ENCODE measurements around the gene POU4F1. TPM values are rescaled to one million over a fixed set of nuclear protein-coding genes. Genes with fewer than 3 reads are reported as not detected.
"Not testable (repeated sequence)": the region's sequence is repeated elsewhere in the genome, so short reads cannot be mapped to it uniquely, and the experiment has no call there.

POU4F1 gene, protein sequence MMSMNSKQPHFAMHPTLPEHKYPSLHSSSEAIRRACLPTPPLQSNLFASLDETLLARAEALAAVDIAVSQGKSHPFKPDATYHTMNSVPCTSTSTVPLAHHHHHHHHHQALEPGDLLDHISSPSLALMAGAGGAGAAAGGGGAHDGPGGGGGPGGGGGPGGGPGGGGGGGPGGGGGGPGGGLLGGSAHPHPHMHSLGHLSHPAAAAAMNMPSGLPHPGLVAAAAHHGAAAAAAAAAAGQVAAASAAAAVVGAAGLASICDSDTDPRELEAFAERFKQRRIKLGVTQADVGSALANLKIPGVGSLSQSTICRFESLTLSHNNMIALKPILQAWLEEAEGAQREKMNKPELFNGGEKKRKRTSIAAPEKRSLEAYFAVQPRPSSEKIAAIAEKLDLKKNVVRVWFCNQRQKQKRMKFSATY
- 0.39 TPM for total RNA-seq

DNA sequence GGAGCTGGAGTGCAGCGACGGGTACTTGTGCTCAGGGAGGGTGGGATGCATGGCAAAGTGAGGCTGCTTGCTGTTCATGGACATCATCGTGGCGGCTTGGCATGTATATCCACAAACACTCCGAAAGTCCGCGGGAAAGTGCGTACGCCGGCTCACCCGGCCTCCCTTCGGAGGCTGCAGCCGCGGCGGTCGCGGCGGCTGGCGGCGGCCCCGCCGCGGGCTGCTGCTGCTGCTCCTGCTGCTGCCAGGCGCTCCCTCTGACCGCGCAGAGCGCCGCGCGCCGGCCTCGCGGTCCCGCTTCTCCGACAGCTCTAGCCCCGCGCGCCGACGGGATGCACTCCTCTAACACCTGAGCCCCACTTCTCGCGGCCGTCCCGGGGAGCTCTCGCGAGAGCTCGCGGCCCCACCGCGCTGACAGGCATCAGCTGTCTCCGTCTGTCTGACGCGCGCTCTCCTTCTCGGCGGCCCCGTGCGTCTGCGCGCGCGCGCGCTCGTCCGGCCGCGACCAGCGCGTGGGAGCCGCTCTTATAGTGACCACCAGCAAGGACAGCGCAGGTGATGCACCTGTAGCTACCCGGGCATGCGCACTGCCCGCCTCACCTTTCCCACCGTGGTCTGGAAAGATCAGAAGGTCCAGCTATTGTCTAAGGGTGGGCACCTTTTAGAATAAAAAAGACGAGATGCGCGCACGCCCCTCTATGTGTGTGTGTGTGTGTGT is at the start of gene POU4F1:
POU4F1 (minus strand) TSS at position 313 of the 718 bp plus-strand sequence; CDS start at position 87, 226 bp downstream.
- DNase-seq = no peak

DNA sequence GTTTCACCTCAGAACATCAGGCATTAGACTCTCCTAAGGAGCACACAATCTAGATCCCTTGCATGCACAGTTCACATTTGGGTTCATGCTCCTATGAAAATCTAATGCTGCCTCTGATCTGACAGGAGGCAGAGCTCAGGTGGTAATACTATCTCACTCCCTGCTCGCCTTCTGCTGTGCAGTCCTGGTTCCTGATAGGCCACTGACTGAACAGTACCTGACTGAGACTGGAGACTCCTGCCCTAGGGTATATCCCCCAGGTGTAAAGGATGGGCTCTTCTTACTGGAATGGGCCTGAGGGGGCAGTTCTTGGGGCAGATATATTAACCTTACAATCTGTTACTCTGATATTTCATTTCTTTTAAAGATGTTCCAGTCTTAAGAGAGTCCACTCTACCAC is 49.3 kb upstream of the POU4F1 start:
- DNase-seq = no peak

DNA sequence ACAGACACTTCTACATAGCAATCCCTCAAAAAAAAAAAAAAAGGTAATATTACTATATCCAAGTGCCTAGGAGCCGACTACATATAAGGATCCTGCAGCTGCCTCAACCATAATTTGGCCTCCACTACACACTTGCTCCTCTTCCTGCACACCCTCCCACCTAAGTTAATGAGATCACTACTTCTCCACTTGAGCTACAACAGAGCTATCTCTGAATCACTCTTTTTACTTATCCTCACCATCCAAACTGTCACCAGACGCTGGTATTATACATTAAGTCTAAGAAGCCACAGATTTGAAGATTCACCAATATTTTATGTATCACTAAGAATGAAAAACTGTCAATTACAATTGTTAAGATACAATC is 47.3 kb upstream of the POU4F1 start:
- DNase-seq = no peak

DNA sequence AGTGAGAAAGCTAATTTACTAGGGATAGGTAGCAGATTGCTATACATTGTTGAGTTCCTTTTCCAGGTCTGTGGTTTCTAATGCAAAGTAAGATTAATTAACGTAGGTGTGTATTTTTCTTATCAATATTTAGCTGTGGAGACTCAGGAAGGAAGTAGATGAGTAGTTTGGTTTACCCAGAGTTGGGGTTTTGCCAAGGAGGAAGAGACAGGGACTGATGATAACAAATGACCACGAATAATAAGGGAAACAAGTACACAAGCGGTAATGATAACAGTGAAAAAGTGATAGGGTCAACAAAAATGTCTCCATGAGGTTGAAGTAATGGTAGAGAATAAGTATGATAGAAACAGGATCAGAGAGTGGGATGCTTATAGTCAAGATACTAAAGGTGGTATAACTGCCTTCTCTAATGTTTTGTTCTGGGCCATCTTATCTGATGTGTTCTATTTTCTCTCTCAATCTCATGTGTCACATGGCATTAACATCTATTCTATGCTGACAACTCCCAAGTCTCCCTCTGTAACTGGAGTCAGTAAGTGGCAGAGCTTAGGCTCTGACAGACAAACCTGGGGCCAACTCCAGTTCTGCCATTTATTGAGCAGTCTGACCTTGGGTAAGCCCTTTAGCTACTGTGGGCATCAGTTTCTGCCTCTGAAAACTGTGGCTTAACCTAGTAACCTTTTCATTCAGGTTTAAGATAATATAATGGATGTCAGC is 46.8 kb upstream of the POU4F1 start:
- no peak for DNase-seq

DNA sequence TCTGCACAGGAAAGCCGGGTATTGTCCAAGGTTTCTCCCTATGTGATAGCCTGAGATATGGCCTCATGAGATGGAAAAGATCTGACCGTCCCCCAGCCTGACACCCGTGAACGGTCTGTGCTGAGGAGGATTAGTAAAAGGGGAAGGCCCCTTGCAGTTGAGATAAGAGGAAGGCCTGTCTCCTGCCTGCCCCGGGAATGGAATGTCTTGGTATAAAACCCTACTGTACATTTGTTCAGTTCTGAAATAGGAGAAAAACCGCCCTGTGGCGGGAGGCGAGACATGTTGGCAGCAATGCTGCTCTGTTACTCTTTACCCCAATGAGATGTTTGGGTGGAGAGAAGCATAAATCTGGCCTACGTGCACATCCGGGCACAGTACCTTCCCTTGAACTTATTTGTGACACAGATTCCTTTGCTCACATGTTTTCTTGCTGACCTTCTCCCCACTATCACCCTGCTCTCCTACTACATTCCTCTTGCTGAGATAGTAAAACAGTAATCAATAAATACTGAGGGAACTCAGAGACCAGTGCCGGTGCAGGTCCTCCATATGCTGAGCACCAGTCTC is 43.8 kb upstream of the POU4F1 start:
- DNase-seq = not testable (repeated sequence)

DNA sequence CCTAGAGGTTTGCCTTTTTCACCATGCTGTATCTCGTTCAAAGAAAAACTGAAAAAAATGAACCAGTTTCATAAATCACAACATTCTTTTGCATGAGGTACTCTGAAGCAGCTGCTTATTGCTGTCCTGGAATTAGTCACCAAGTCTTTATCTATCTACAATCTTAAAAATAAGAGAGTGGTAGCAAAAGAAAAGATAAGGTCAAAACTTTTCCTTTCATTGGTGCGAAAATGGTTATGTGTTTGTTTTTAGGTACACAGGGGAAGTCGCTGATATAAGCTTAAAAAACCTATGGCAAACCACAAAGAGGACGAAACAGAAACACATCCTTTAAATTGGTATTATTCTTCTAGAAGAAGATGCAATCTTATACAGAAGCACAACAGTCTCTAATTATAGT is 34.9 kb upstream of the POU4F1 start:
- DNase-seq = no peak

DNA sequence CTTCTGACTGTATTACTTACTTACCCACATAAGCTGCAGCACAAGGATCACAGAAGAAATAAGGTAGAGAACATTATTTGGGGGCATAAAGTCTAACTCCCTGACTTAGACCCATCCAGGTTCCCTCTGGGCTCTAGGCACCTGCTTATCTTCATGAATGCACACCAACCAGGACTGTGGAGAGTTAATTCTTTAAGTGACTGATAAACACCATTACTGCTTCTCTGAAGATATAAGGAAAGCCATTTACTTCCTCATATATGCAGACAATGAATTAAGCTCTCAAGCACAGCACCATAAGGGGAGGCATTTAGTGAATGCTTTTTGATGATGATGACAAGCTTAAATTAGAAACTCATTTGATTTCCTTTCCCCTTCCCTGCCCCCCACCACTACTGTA is 33.1 kb upstream of the POU4F1 start:
- no peak for DNase-seq

DNA sequence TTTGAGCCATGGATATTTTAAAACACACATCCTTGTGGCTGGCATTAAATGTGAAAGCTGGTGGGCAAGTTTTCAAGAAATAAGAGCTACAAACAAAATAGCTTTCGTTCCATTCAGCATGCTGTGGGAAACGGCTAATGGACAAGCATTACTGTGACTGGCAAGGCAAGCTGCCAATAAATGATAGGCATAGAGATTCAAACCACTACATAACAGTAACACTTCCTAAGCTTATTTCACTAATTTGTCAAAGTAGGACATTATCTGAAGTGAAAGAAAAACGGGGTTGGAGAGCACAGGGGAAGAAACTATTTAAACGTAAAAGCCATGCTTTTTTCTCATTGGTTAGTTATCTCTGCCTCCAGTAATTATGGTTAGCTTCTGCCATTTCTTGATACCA is 29.6 kb upstream of the POU4F1 start:
- no peak for DNase-seq

DNA sequence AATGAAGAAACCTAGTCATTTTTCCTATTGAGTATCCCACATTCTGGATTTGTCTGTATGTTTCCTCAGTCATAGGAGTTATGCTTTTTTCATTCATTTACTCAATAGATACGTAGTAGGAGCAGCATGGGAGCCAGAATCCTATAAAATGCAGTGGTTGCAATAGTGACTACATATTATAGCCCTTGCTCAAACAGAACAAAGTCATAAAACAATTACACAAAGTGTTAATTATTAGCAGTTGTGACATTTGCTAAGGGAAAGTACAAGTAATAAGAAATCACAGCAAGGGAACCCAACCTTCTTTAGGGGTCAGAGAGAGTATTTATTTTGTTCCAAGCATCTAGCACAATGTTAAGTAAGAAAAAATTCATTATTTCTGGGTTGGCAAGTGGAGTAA is 27.7 kb upstream of the POU4F1 start:
- DNase-seq = no peak

DNA sequence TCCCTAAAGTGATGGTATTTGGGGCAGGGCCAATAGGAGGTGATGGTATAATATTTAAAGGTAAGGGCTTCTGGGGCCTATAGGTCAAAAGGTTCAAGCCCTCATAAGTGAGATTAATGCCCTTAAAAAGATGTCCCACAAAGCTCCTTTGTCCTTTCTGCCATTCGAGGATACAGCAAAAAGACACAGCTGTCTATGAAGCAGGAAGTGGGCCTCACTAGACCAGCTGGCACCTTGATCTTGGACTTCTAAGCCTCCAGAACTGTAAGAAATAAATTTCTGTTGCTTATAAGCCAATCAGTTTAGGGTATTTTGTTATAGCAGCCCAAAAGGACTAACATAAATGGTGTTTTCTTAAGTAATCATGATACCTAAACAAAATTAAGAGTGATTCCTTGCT is 27.2 kb upstream of the POU4F1 start:
- no peak for DNase-seq

DNA sequence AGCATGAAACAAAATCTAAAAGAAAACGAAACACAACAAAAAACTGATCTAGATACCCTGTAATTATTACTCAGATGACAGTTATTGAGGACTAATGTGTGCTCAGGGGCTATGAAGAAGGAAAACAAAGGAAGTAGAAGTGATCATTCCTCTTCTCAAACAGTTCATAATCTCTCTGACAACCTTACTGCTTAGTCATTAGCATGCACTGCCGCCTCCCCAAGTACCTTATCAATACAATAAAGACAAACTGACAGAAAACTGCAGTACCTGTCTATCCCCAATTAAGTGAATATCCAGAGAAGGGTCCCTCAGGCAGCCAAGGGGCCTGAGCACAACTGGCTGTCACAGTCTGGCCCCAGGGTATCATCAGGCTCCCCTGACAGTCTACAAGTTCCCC is 22.0 kb upstream of the POU4F1 start:
- DNase-seq = no peak

DNA sequence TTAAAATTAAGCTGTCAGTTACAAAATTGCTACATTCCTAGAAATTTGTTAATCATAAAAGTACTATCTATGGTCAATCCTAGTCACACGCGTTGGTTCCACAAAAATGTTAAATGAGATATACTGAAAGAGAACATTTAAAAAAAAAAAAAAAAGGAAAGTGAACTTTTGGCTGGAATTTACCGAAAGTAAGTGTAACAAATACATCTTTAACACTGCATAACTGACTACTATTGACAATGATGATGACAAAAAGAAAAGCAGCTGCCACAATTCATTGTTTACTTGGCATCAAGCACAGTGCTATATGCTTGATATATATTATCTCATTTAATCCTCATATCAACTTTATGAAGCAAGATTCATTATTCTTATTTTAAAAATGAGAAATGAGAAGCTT is 19.8 kb upstream of the POU4F1 start:
- no peak for DNase-seq

DNA sequence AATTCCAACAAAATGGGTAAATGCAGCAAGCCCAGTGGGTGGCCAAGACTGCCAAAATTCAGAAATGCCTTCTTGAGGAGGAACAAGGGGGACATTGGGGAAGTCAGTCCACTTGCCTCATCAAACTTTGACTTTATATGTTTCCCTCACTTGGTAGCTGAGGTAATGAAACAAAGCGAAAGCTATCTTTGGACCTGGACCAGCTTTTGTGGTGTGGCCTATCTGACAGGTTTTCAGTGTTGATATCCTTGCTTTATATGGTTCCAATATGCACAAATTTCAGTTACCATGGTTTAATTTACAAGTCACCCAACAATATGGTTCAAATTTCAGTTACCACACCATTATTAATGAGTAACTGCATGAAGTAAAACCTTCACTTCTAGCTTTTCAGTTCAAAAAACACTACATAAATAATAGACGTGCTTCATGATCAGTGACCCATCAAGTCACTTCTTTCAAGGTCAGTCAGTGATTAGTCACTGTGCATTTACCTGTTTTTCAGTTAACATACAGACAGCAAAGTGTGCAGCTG is 17.7 kb upstream of the POU4F1 start:
- no peak for DNase-seq

DNA sequence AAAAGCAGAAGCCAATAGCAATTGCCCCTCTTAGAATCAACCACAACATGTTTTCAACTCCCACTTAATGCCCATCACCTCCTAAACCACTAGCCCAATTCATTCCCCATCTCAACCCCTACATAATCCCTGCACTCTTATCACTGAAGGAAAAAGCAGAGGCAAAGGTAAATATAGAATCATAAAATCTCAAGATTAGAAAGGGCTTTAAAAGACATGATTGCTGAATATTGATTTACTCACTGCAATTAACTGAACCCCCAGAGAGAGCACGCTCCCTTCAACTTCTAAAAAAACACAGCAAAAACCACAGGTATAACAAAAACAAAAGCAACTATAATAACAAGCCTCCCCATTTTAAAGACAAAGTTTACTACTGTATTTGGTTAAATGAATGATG is 15.1 kb upstream of the POU4F1 start:
- DNase-seq = no peak

DNA sequence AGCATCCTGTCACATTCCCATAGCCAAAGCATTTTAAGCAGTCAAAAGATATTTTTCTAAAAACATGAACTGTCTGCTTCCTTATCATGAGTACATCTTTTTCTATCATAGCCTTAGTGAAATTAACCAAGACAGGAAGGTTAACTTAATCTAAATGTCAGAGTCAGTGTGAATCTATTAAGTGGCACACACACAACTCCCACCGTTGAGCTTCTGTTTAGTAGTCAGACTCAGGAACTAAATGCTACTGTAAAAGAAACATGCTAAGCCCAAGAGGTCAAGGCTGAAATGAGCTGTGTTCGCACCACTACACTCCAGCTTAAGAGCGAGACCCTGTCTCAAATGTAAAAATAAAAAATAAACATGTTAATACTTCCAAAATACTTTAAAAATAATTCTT is 7.7 kb upstream of the POU4F1 start:
- DNase-seq = no peak

DNA sequence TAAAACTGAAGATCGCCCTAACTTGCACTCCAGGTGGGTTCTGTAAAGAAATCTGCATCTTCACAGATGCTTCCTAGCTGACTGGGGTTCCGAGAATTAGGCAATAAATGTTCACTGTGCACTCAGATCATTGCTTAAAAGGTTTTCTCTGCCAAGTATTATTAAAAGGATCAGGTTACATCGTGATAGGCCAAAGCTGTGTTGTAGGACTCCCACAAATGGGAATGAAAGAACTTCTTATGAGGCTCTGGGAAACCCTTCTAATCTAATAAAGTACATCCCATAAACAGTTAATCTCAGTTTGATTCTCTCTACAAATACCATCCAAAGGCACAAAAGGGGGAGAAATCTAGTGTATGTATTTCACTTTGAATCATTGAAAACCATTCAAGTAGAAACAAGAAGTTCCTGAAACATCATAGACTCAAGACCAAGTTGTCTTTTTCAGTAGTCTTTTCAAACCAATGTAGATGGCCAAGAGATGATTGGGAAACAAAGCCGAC is 7.1 kb upstream of the POU4F1 start:
- DNase-seq = no peak

DNA sequence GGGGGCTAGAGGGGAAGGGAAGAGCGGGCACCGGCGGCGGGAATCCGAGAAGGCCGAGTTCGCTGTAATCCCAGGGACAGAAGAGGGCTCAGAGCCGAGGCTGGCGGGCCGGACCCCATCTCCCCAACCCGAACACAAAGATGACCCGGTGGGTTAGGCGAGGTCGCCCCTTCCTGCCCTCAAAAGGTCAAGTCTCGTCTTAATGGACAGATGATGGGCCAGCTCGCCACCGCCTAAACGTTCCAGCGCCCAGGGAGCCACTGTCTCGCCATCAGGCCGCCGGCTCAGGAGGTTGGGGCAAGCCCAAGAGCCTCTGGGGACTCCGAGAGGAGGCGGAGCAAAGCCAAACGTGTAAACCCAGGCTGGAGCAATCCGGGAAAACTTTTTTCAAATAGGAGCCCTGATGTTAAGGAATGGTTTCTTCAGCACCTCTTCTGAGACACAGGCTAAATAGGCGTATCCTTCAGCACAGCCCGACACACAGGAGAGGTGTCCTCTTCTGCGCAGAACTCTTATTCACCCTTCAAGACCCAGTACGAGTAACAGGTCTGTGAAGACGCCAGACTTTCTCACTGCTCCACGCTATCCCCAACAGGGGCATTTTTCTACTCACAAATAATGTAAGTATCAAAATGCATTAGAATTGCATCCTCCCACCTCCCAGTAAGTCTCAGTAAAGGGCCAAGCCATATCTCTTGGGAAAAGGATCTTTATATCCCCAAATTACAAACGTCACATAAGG is 6.3 kb upstream of the POU4F1 start:
- no peak for DNase-seq

DNA sequence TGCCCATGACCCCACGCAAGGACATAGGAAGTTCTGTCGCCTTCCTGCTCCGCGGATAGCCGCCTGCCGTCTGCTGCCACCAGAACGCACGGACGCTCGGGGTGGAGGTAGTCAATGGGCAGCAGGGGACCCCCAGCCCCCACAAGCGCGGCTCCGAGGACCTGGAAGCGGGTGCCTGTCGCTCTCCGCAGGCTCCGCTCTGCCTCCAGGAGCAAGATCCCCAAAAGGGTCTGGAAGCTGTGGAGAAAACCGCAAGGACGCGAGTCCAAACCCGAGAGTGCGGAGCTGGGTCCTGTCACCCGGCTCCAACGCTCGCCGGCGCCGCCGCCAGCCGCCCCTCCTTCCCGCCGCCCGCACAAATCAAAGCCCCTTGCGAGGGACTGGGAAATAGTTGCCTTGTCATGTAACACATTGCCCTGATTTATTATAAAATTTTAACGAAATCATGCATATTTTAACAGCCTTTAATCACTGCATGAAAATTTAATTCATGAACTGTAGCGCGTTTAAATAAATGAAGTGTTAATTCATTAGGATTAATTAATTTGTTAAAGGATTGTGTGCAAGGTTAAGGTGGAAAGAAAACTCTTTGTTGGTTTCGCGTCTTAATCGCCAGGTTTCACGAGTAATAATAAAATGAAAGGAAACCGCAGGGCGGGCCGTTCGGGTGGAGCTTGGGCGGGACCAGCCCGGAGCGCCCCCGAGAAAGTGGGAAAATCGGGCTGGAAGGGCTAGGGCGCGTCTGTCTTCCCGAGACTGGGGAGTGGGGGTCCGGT is 5.5 kb upstream of the POU4F1 start:
- no peak for DNase-seq

DNA sequence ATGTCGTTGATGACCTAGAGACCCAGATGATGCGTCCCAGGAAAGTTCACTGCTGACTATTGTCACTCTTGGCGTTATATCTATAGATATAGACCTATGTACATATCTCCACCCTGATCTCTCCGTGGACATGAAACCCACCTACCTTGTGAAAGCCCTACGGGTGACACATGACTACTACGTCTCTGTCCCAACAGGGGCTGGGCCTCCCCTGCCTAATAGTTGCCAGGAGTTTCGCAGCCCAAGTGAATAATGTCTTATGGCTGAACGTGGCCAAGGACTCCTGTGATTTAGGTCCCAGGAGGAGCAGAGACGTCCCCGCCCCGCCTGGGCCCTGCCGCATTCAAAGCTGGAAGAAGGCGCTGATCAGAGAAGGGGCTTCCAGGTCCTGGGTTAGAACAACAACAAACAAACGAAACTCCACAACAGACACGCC is 4.9 kb upstream of the POU4F1 start:
- DNase-seq = no peak

DNA sequence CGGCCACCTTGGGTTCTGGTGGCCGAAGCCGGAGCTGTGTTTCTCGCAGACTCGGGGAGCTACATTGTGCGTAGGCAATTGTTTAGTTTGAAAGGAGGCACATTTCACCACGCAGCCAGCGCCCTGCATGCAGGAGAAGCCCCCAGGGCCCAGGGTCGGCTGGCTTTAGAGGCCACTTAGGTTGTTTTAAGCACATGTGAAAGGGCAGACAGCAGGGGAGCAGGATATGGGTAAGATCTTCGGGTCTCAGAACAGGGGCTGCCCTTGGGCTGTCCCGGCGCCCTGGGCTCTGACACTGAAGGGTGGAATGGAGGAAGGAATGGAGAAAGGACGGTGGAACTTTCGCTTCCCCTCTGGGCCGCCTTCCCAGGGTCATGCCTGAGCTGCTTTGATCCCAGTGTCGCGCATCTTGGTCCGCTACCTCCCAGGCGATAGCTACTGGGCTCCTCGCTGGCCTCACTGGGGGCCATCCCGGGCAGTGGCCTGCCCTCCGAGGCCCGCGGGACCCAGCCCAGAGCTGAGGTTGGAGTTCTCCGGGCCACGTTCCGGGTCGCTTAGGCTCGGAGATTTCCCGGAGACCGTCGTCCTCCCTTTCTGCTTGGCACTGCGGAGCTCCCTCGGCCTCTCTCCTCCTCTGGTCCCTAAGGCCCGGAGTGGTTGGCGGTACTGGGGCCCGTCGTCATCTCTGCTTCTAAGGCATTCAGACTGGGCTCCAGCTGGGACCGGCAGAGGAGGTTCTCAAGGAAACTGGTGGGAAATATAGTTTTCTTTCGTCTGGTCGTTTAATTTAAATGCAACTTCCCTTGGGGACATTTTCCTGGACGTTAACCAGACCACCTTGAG is 4.3 kb upstream of the POU4F1 start:
- DNase-seq = no peak
